Small intestine (tissue), 7 donors: ENCODE results near the gene FLAD1. TPM values are rescaled to one million over a fixed set of nuclear protein-coding genes. Genes with fewer than 3 reads are reported as not detected.
"Not testable (repeated sequence)": the region's sequence is repeated elsewhere in the genome, so short reads cannot be mapped to it uniquely, and the experiment has no call there.

Source experiments
- DNase-seq, 2 donors: peaks; one replicate each; pipeline versions ENCODE4 v3.0.0 to v3.0.0-alpha.2; 2013
- FAIRE-seq: peaks from 2 replicates; lab custom pipeline; 2012; peaks lifted over from hg19 to GRCh38; lab: Jason Lieb, UNC
- H3K27ac ChIP-seq, 3 donors: one replicate each; pipeline ENCODE4 v1.5.1; 2013; ENCODE audit warnings: low read length in 2 of 3, mild to moderate bottlenecking in 2 of 3, control low read depth in 1 of 3, inconsistent platforms in 1 of 3, low read depth in 1 of 3, moderate library complexity in 1 of 3
- H3K27me3 ChIP-seq, 3 donors: one replicate each; pipeline ENCODE4 v1.6.1; 2013; ENCODE audit warnings: low read length in 3 of 3, inconsistent platforms in 1 of 3; ENCODE audit not compliant: control insufficient read depth in 3 of 3, insufficient read depth in 3 of 3
- H3K36me3 ChIP-seq, 3 donors: one replicate each; pipeline ENCODE4 v1.6.1; 2013; ENCODE audit warnings: low read length in 3 of 3, inconsistent platforms in 1 of 3, low read depth in 1 of 3, mild to moderate bottlenecking in 1 of 3, moderate library complexity in 1 of 3; ENCODE audit not compliant: control insufficient read depth in 3 of 3, insufficient read depth in 2 of 3
- H3K4me1 ChIP-seq, 3 donors: one replicate each; pipeline ENCODE4 v1.6.1; 2013; ENCODE audit warnings: low read length in 2 of 3, inconsistent platforms in 1 of 3, low read depth in 1 of 3, mild to moderate bottlenecking in 1 of 3, moderate library complexity in 1 of 3; ENCODE audit not compliant: control insufficient read depth in 3 of 3, insufficient read depth in 2 of 3
- H3K4me3 ChIP-seq, 3 donors: one replicate each; pipeline ENCODE4 v1.5.1; 2013; ENCODE audit warnings: low read length in 3 of 3, control low read depth in 1 of 3, inconsistent platforms in 1 of 3, low read depth in 1 of 3, mild to moderate bottlenecking in 1 of 3, moderate library complexity in 1 of 3
- H3K9me3 ChIP-seq, 2 donors: one replicate each; pipeline ENCODE4 v1.6.1; 2013; ENCODE audit warnings: low read depth in 1 of 2, low read length in 1 of 2; ENCODE audit not compliant: control insufficient read depth in 2 of 2, insufficient read depth in 1 of 2
- WGBS, 3 donors: extraction: QIAGEN DNeasy Blood & Tissue Kit; methylation state at CpG; one replicate each; pipeline ENCODE4 v1.1.7; 2013; 5-methylcytosine and 5-hydroxymethylcytosine counted together
- polyA plus RNA-seq, 4 donors: library from polyadenylated mRNA; stranded (reverse) in 3 of 4; unstranded in 1 of 4; fragments of 200-250 nt in 3 of 4; fragments of 120-200 nt in 1 of 4; gene quantifications; one replicate each; pipeline versions ENCODE4 v1.2.1 to v1.2.3, GENCODE V29; 2013
- donor health status: healthy with polysubstance abuse.
- donor health status: control.
- donor health status: control.
- donor health status: Bipolar disorder and iron deficiency.
- donor health status: healthy.

The FLAD1 gene
- polyA plus RNA-seq, 4 donors, result 25.1 to 51.4 (median 34.4) TPM

DNA sequence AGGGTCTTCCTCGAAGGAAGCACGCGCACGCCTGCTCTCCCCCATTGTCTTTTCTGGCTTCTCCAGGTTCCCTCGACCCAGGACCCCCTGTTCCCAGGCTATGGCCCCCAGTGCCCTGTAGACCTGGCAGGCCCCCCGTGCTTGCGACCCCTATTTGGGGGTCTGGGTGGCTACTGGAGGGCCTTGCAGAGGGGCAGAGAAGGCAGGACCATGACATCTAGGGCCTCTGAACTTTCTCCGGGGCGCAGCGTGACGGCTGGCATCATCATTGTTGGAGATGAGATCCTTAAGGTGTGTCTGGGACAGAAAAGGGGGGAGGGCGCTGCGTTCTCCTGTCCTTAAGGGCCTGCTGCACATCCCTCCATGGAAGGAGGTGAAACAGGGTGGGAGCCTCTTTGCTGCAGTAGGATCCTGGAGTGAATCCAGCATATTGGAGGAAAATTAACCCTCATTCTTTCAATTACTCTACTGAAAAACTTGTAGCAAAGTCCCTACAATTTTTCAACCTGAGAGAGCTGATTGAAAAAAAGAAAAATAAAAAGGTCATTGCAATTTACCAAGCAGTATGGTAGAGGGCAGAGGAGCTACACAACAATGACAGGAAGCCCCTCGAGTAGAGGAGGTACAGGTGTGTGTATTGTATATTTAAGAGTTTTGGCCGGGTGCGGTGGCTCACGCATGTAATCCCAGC lies 777 bp downstream of the FLAD1 start:
- FAIRE-seq (no peak), DNase-seq (no peak)
- Histone ChIP-seq H3K9me3 (no peaks in the 10 kb centered on the region), H3K27me3 (no peaks in the 10 kb centered on the region), H3K4me1 (peaks cover 0 to 12% (median 5%) of the 10 kb centered on the region in 3 donors), H3K36me3 (peaks cover 0 to 38% (median 0%) of the 10 kb centered on the region in 3 donors), H3K4me3 (peak overlapping the region; percentile 81 to 85 (median 85)), H3K27ac (peak overlapping the region; percentile 27 to 74 (median 54))
- 14 to 19% (median 16%) methylated on average over 17 of the region's 17 CpGs for WGBS, 3 donors

GRCh38 chr1:154986736-154987135 lies 3.6 kb downstream of the FLAD1 start:
- DNase-seq, H3K4me3 ChIP-seq, H3K27me3 ChIP-seq, H3K27ac ChIP-seq, H3K9me3 ChIP-seq, FAIRE-seq: not testable (repeated sequence)
- Histone ChIP-seq H3K4me1 (peaks cover 2 to 20% (median 5%) of the 10 kb centered on the region in 3 donors), H3K36me3 (peaks cover 5 to 52% (median 5%) of the 10 kb centered on the region in 3 donors)
- WGBS, 3 donors, result 88 to 93% (median 91%) methylated on average over 4 of the region's 4 CpGs

GRCh38 chr1:154987326-154987725 lies 4.2 kb downstream of the FLAD1 start:
- Histone ChIP-seq H3K36me3 (peaks cover 5 to 53% (median 5%) of the 10 kb centered on the region in 3 donors), H3K27me3 (no peaks in the 10 kb centered on the region), H3K27ac (no peak overlapping the region), H3K4me3 (no peak overlapping the region), H3K9me3 (no peaks in the 10 kb centered on the region), H3K4me1 (peaks cover 2 to 20% (median 5%) of the 10 kb centered on the region in 3 donors)
- DNase-seq (no peak), FAIRE-seq (no peak)
- 62 to 79% (median 69%) methylated on average over 6 of the region's 6 CpGs for WGBS, 3 donors

DNA sequence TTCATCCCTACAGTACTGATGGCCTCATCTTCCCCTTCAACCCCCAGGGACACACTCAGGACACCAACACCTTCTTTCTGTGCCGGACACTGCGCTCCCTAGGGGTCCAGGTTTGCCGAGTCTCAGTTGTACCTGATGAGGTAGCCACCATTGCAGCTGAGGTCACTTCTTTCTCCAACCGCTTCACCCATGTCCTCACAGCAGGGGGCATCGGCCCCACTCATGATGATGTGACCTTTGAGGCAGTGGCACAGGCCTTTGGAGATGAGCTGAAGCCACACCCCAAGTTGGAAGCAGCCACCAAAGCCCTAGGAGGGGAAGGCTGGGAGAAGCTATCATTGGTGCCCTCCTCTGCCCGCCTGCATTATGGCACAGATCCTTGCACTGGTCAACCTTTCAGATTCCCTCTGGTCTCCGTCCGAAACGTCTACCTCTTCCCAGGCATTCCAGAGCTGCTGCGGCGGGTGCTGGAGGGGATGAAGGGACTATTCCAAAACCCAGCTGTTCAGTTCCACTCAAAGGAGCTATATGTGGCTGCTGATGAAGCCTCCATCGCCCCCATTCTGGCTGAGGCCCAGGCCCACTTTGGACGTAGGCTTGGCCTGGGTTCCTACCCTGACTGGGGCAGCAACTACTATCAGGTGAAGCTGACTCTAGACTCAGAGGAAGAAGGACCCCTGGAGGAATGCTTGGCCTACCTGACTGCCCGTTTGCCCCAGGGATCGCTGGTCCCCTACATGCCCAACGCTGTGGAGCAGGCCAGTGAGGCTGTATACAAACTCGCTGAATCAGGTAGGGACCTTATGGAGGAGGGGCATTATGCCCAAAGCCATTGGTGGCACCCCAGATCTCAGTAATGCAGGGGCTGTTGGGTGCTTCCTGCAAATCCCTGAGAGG lies 5.2 kb downstream of the FLAD1 start:
- Histone ChIP-seq H3K9me3 (no peaks in the 10 kb centered on the region), H3K27me3 (no peaks in the 10 kb centered on the region), H3K27ac (peak overlapping the region in 1 of 3 donors; percentile 45), H3K4me1 (peaks cover 2 to 15% (median 5%) of the 10 kb centered on the region in 3 donors), H3K36me3 (peaks cover 5 to 61% (median 8%) of the 10 kb centered on the region in 3 donors), H3K4me3 (no peak overlapping the region)
- FAIRE-seq (no peak), DNase-seq (no peak)
- 86 to 93% (median 88%) methylated on average over 17 of the region's 17 CpGs for WGBS, 3 donors

- no peaks in the 10 kb centered on the region for H3K27me3 ChIP-seq
- peaks cover 0 to 11% (median 2%) of the 10 kb centered on the region in 3 donors for H3K4me1 ChIP-seq
- no peaks in the 10 kb centered on the region for H3K9me3 ChIP-seq
- H3K36me3 ChIP-seq, result peaks cover 5 to 65% (median 8%) of the 10 kb centered on the region in 3 donors
- FAIRE-seq (no peak), DNase-seq (peak in 1 of 2 donors; percentile 73)
- no peak overlapping the region for H3K27ac ChIP-seq
- 52 to 78% (median 72%) methylated on average over 3 of the region's 3 CpGs for WGBS, 3 donors
- no peak overlapping the region for H3K4me3 ChIP-seq
Observed at GRCh38 chr1:154989195-154989860, 6.2 kb downstream of the FLAD1 start.

DNA sequence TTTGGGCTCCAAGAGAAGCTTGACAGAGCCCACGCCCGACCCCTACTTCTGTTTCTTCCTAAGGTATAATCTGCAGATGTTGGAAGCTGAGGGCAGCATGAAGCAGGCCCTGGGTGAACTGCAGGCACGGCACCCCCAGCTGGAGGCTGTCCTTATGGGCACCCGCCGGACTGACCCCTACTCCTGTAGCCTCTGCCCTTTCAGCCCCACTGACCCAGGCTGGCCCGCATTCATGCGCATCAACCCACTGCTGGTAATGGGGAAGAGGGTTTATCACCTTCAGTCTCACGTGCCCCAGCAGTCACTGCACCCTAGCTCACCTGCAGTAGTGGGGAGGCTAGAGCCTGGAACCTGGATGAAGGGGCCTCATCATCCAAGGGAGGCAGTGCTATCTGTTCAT lies 7.1 kb downstream of the FLAD1 start:
- Histone ChIP-seq H3K4me3 (no peak overlapping the region), H3K27me3 (no peaks in the 10 kb centered on the region), H3K9me3 (no peaks in the 10 kb centered on the region), H3K4me1 (peaks cover 0 to 16% (median 2%) of the 10 kb centered on the region in 3 donors), H3K27ac (no peak overlapping the region), H3K36me3 (peaks cover 5 to 63% (median 8%) of the 10 kb centered on the region in 3 donors)
- 87 to 97% (median 93%) methylated on average over 8 of the region's 8 CpGs for WGBS, 3 donors
- FAIRE-seq, result no peak
- DNase-seq, result no peak

DNA sequence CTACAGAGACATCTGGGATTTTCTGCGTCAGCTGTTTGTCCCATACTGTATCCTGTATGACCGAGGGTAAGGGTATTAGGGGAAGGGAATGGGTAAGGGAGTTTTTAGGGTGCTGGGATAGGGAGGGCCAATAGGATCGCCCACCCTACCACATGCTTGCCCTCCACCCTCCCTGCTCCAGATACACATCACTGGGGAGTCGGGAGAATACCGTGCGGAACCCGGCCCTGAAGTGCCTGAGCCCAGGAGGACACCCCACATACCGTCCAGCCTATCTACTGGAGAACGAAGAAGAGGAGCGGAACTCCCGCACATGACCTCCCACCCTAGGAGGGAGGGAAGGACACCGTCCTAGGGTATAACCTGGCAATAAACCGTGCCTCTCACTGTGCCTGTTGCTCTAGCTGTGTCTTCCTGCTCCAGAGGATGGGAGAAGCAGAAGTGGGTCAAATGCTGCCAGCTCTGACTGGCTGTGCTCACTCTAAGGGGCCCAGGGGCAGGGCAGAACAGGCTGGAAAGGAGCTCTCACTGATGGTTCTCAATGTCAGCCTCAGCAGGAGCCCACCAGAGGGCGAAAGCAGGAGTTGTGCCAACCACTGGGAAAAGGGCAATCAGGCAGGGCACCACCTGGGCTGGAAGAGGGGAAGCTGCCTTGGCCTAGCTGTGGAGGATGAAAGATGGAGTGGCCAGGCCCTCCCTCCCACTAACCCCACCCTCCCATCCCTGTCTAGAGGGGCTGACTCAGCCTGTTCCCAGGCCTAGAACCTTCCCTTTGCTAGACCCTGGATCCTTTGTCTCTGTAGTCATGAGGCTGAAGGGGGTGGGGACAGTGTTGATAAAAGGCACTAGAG lies 9.8 kb downstream of the FLAD1 start:
- no peaks in the 10 kb centered on the region for H3K27me3 ChIP-seq
- no peak for DNase-seq

More for the DNA sequence above, 9.8 kb downstream of the FLAD1 start:
- Histone ChIP-seq H3K4me3 (no peak overlapping the region), H3K9me3 (no peaks in the 10 kb centered on the region), H3K36me3 (peaks cover 5 to 48% (median 8%) of the 10 kb centered on the region in 3 donors), H3K4me1 (peaks cover 0 to 16% (median 2%) of the 10 kb centered on the region in 3 donors), H3K27ac (no peak overlapping the region)
- no peak for FAIRE-seq
- 82 to 84% (median 82%) methylated on average over 14 of the region's 14 CpGs for WGBS, 3 donors
